GM23338 (cell line): ENCODE results near the gene FAU. TPM values are rescaled to one million over a fixed set of nuclear protein-coding genes. Genes with fewer than 3 reads are reported as not detected.

Source experiments
- ATAC-seq: fragments of 200-7000 bp; cut with Tn5 transposase; 3 replicates; pipeline ENCODE4 v1.9.1; 2020
- DNase-seq: peaks from one replicate; pipeline ENCODE4 v3.0.0-alpha.2; 2015; ENCODE audit warnings: low spot score
- H2AFZ ChIP-seq: fragments of 200-600 bp; sonication (generic); 2 replicates; pipeline ENCODE4 v1.8.0; 2016; ENCODE audit warnings: antibody characterized with exemption, mild to moderate bottlenecking, moderate library complexity
- H3F3A ChIP-seq: fragments of 200-600 bp; sonication (generic); replicated peaks from 2 replicates; pipeline ENCODE4 v1.8.0; 2017; ENCODE audit warnings: antibody characterized with exemption, mixed run types, low read depth
- H3K27ac ChIP-seq: fragments of 200-600 bp; sonication (generic); 2 replicates; pipeline ENCODE4 v1.6.1; 2016; ENCODE audit warnings: low read depth
- H3K27me3 ChIP-seq: fragments of 200-600 bp; sonication (generic); 2 replicates; pipeline ENCODE4 v1.8.0; 2016; ENCODE audit warnings: mild to moderate bottlenecking, mixed run types, moderate library complexity; ENCODE audit not compliant: insufficient read depth
- H3K36me3 ChIP-seq: fragments of 200-600 bp; sonication (generic); 2 replicates; pipeline ENCODE4 v1.8.0; 2016; ENCODE audit warnings: mild to moderate bottlenecking; ENCODE audit not compliant: insufficient read depth
- H3K4me1 ChIP-seq: fragments of 200-600 bp; sonication (generic); 2 replicates; pipeline ENCODE4 v1.8.0; 2016; ENCODE audit warnings: mild to moderate bottlenecking, moderate library complexity; ENCODE audit not compliant: insufficient read depth
- H3K4me2 ChIP-seq: fragments of 200-600 bp; sonication (generic); 2 replicates; pipeline ENCODE4 v1.7.1; 2017; ENCODE audit warnings: mixed run types
- H3K4me3 ChIP-seq: fragments of 200-600 bp; sonication (generic); 2 replicates; pipeline ENCODE4 v1.6.1; 2016; ENCODE audit warnings: mixed run types
- H3K79me2 ChIP-seq: fragments of 200-600 bp; sonication (generic); replicated peaks from 2 replicates; pipeline ENCODE4 v1.8.0; 2017; ENCODE audit warnings: mild to moderate bottlenecking; ENCODE audit not compliant: insufficient read depth
- H3K9me2 ChIP-seq: fragments of 200-600 bp; sonication (generic); 2 replicates; pipeline ENCODE4 v1.8.0; 2017; ENCODE audit not compliant: insufficient read depth
- H4K20me1 ChIP-seq: fragments of 200-600 bp; sonication (generic); replicated peaks from 2 replicates; pipeline ENCODE4 v1.8.0; 2017; ENCODE audit warnings: mild to moderate bottlenecking; ENCODE audit not compliant: insufficient read depth
- H3K27ac Mint-ChIP-seq: 2 replicates; pipeline ENCODE4 v1.8.0; 2020; ENCODE audit warnings: inconsistent platforms, mild to moderate bottlenecking, moderate library complexity, mixed read lengths
- H3K27me3 Mint-ChIP-seq: 3 replicates; pipeline ENCODE4 v1.8.0; 2022; ENCODE audit warnings: low read depth, mild to moderate bottlenecking, moderate library complexity, mixed read lengths, inconsistent platforms; ENCODE audit not compliant: insufficient read depth, poor library complexity
- H3K36me3 Mint-ChIP-seq: 3 replicates; pipeline ENCODE4 v1.8.0; 2021; ENCODE audit warnings: low read depth, mild to moderate bottlenecking, inconsistent platforms, moderate library complexity, mixed read lengths
- H3K4me1 Mint-ChIP-seq: 3 replicates; pipeline ENCODE4 v1.8.0; 2020; ENCODE audit warnings: mild to moderate bottlenecking, inconsistent platforms, mixed read lengths
- H3K4me3 Mint-ChIP-seq: 3 replicates; pipeline ENCODE4 v1.8.0; 2021; ENCODE audit warnings: moderate library complexity, mild to moderate bottlenecking, inconsistent platforms, mixed read lengths
- H3K9me3 Mint-ChIP-seq: 3 replicates; pipeline ENCODE4 v1.8.0; 2020; ENCODE audit warnings: moderate library complexity, mild to moderate bottlenecking, inconsistent platforms, mixed read lengths
- CREB1 ChIP-seq: fragments of 250-450 bp; sonication (Bioruptor Pico); IDR thresholded peaks from 2 replicates; pipeline ENCODE4 v1.5.0; 2020; ENCODE audit warnings: low read depth, mild to moderate bottlenecking, moderate library complexity
- JUNB ChIP-seq: IDR thresholded peaks from one replicate; pipeline ENCODE4 v1.6.1; 2016; ENCODE audit warnings: antibody characterized with exemption; ENCODE audit not compliant: unreplicated experiment
- NANOG ChIP-seq: IDR thresholded peaks from 2 replicates; pipeline ENCODE4 v1.6.1; 2016; ENCODE audit warnings: antibody characterized with exemption, borderline replicate concordance
- ZNF114 ChIP-seq: fragments of 250-450 bp; sonication (Bioruptor Pico); IDR thresholded peaks from 2 replicates; pipeline ENCODE4 v1.5.0; 2020; ENCODE audit warnings: mild to moderate bottlenecking, moderate library complexity
- ZNF331 ChIP-seq: fragments of 250-450 bp; sonication (Bioruptor Pico); IDR thresholded peaks from 2 replicates; pipeline ENCODE4 v1.5.0; 2020; ENCODE audit warnings: low read depth, mild to moderate bottlenecking, moderate library complexity
- polyA plus RNA-seq: library from polyadenylated mRNA; unstranded; fragments of >200 nt; fragmentation: Nextera tagmentation; extraction: Ambion mirVana; gene quantifications from 2 replicates; pipeline ENCODE4 v1.2.1, GENCODE V29; 2016
- total RNA-seq: library from RNA; depleted of rRNA; stranded (reverse); fragments of >200 nt; shearing (Covaris generic); gene quantifications from 2 replicates; pipeline ENCODE4 v1.2.3, GENCODE V29; 2014
- TF ChIP-seq, protein P1 (sequence below): IDR thresholded peaks from one replicate; pipeline ENCODE4 v1.6.1; 2018; ENCODE audit warnings: antibody characterized with exemption; ENCODE audit not compliant: unreplicated experiment
- TF ChIP-seq, protein P2 (sequence below), 2 experiments: fragments of 200-600 bp in 1 of 2; sonication (generic) in 1 of 2; conservative IDR thresholded peaks; 2 replicates each; pipeline versions ENCODE4 v1.5.1 to v1.6.1; 2016 to 2017; ENCODE audit warnings: antibody characterized with exemption in 2 of 2, low read depth in 2 of 2, mild to moderate bottlenecking in 2 of 2, moderate library complexity in 1 of 2
- TF ChIP-seq, protein P3 (sequence below): fragments of 250-450 bp; sonication (Bioruptor Pico); IDR thresholded peaks from 2 replicates; pipeline ENCODE4 v1.5.0; 2020; ENCODE audit warnings: mild to moderate bottlenecking, moderate library complexity

Gene FAU
- total and polyA plus RNA-seq, 2 experiments from 2014 or later, result 262 to 1,177 TPM

DNA sequence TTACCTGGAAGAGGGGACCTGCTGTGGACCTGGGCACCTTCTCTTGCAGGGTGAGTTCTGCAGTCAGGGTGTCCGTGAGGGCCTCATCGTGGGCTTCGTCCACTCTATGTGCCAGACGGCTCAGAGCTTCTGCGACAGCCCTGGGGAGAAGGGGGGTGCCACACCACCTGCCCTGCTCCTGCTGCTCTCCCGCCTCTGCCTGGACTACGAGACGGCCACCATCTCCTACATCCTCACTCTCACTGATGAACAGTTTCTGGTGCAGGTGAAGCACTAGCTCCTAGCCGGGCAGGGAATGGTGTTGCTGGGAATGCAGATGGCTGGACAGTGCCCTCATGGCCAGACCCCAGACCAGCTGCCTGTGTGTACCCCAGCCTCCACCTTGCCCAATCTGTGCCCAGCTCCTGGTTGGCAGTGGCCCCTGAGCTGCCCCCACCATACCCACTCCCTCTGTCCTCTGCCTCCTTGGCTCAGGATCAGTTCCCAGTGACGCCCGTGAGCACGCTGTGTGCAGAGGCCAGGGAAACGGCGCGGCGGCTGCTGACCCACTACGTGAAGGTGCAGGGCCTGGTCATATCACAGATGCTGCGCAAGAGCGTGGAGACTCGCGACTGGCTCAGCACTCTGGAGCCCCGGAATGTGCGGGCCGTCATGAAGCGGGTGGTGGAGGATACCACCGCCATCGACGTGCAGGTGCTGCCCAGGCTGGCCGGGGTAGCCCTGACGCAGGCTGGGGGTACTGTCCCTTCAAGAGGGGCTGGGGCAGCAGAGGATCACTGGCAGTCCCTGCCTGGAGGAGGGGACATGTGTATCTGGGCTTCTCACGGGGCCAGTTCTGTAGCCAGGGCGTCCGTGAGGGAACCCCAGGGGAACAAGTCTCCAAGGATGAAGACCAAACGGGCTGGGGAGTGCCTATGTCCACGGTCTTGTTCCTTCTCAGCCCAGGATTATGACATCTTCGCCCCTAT, 12.4 kb downstream of the FAU start (continued):
- TF ChIP-seq JUNB (no peak), NANOG (no peak)
- TF ChIP-seq, protein P1, sequence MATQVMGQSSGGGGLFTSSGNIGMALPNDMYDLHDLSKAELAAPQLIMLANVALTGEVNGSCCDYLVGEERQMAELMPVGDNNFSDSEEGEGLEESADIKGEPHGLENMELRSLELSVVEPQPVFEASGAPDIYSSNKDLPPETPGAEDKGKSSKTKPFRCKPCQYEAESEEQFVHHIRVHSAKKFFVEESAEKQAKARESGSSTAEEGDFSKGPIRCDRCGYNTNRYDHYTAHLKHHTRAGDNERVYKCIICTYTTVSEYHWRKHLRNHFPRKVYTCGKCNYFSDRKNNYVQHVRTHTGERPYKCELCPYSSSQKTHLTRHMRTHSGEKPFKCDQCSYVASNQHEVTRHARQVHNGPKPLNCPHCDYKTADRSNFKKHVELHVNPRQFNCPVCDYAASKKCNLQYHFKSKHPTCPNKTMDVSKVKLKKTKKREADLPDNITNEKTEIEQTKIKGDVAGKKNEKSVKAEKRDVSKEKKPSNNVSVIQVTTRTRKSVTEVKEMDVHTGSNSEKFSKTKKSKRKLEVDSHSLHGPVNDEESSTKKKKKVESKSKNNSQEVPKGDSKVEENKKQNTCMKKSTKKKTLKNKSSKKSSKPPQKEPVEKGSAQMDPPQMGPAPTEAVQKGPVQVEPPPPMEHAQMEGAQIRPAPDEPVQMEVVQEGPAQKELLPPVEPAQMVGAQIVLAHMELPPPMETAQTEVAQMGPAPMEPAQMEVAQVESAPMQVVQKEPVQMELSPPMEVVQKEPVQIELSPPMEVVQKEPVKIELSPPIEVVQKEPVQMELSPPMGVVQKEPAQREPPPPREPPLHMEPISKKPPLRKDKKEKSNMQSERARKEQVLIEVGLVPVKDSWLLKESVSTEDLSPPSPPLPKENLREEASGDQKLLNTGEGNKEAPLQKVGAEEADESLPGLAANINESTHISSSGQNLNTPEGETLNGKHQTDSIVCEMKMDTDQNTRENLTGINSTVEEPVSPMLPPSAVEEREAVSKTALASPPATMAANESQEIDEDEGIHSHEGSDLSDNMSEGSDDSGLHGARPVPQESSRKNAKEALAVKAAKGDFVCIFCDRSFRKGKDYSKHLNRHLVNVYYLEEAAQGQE, result no peak
- TF ChIP-seq, protein P2, sequence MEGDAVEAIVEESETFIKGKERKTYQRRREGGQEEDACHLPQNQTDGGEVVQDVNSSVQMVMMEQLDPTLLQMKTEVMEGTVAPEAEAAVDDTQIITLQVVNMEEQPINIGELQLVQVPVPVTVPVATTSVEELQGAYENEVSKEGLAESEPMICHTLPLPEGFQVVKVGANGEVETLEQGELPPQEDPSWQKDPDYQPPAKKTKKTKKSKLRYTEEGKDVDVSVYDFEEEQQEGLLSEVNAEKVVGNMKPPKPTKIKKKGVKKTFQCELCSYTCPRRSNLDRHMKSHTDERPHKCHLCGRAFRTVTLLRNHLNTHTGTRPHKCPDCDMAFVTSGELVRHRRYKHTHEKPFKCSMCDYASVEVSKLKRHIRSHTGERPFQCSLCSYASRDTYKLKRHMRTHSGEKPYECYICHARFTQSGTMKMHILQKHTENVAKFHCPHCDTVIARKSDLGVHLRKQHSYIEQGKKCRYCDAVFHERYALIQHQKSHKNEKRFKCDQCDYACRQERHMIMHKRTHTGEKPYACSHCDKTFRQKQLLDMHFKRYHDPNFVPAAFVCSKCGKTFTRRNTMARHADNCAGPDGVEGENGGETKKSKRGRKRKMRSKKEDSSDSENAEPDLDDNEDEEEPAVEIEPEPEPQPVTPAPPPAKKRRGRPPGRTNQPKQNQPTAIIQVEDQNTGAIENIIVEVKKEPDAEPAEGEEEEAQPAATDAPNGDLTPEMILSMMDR (conservative IDR thresholded peaks at IDR 0.05; ENCODE audit: low read depth in 2 of 2), result no peak

DNA sequence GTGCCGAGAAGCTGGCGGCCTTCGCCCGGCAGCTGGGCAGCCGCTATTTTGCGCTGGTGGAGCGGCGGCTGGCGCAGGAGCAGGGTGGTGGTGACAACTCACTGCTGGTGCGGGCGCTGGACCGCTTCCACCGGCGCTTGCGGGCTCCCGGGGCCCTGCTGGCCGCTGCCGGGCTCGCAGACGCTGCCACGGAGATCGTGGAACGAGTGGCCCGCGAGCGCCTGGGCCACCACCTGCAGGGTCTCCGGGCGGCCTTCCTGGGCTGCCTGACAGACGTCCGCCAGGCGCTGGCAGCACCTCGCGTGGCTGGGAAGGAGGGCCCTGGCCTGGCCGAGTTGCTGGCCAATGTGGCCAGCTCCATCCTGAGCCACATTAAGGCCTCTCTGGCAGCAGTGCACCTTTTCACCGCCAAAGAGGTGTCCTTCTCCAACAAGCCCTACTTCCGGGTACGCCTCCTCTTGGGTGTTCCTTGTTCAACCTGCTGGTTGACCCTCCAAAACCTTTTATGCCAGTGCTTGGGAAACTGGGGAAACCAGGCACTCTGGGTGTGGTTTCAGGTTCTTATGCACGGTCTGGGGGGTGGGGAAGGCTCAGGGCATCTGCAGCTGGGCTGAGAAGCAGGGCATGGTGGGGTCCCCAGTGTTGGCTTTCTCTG, 13.3 kb downstream of the FAU start:
- Histone ChIP-seq H3K27ac (no peak overlapping the region), H3K4me2 (no peak overlapping the region), H4K20me1 (peaks cover under 1% of the 10 kb centered on the region; the same call in 1 of the 2 replicates), H3K4me3 (no peak overlapping the region), H3K79me2 (peaks cover 20% of the 10 kb centered on the region), H3F3A (peaks cover 9% of the 10 kb centered on the region; the same call in 1 of the 2 replicates), H3K36me3 (0 out of 2 replicates have a peak, but pooled peaks cover 3% of the 10 kb centered on the region), H3K27me3 (no peaks in the 10 kb centered on the region), H3K9me2 (no peaks in the 10 kb centered on the region), H3K4me1 (peaks cover 12% of the 10 kb centered on the region), H2AFZ (no peak overlapping the region)
- ATAC-seq (no peak), DNase-seq (no peak)
- Mint-ChIP-seq H3K36me3 (peaks cover 14% of the 10 kb centered on the region; the same call in 1 of the 3 replicates), H3K4me1 (peaks cover 19% of the 10 kb centered on the region), H3K27me3 (peaks cover 23% of the 10 kb centered on the region), H3K27ac (no peak overlapping the region), H3K9me3 (peaks cover 2% of the 10 kb centered on the region; the same call in 2 of the 3 replicates), H3K4me3 (no peak overlapping the region)
- TF ChIP-seq CREB1 (CRISPR knock-in tag) (no peak), JUNB (no peak), NANOG (no peak), ZNF114 (CRISPR knock-in tag) (no peak), ZNF331 (CRISPR knock-in tag) (no peak)
- TF ChIP-seq, protein P3, sequence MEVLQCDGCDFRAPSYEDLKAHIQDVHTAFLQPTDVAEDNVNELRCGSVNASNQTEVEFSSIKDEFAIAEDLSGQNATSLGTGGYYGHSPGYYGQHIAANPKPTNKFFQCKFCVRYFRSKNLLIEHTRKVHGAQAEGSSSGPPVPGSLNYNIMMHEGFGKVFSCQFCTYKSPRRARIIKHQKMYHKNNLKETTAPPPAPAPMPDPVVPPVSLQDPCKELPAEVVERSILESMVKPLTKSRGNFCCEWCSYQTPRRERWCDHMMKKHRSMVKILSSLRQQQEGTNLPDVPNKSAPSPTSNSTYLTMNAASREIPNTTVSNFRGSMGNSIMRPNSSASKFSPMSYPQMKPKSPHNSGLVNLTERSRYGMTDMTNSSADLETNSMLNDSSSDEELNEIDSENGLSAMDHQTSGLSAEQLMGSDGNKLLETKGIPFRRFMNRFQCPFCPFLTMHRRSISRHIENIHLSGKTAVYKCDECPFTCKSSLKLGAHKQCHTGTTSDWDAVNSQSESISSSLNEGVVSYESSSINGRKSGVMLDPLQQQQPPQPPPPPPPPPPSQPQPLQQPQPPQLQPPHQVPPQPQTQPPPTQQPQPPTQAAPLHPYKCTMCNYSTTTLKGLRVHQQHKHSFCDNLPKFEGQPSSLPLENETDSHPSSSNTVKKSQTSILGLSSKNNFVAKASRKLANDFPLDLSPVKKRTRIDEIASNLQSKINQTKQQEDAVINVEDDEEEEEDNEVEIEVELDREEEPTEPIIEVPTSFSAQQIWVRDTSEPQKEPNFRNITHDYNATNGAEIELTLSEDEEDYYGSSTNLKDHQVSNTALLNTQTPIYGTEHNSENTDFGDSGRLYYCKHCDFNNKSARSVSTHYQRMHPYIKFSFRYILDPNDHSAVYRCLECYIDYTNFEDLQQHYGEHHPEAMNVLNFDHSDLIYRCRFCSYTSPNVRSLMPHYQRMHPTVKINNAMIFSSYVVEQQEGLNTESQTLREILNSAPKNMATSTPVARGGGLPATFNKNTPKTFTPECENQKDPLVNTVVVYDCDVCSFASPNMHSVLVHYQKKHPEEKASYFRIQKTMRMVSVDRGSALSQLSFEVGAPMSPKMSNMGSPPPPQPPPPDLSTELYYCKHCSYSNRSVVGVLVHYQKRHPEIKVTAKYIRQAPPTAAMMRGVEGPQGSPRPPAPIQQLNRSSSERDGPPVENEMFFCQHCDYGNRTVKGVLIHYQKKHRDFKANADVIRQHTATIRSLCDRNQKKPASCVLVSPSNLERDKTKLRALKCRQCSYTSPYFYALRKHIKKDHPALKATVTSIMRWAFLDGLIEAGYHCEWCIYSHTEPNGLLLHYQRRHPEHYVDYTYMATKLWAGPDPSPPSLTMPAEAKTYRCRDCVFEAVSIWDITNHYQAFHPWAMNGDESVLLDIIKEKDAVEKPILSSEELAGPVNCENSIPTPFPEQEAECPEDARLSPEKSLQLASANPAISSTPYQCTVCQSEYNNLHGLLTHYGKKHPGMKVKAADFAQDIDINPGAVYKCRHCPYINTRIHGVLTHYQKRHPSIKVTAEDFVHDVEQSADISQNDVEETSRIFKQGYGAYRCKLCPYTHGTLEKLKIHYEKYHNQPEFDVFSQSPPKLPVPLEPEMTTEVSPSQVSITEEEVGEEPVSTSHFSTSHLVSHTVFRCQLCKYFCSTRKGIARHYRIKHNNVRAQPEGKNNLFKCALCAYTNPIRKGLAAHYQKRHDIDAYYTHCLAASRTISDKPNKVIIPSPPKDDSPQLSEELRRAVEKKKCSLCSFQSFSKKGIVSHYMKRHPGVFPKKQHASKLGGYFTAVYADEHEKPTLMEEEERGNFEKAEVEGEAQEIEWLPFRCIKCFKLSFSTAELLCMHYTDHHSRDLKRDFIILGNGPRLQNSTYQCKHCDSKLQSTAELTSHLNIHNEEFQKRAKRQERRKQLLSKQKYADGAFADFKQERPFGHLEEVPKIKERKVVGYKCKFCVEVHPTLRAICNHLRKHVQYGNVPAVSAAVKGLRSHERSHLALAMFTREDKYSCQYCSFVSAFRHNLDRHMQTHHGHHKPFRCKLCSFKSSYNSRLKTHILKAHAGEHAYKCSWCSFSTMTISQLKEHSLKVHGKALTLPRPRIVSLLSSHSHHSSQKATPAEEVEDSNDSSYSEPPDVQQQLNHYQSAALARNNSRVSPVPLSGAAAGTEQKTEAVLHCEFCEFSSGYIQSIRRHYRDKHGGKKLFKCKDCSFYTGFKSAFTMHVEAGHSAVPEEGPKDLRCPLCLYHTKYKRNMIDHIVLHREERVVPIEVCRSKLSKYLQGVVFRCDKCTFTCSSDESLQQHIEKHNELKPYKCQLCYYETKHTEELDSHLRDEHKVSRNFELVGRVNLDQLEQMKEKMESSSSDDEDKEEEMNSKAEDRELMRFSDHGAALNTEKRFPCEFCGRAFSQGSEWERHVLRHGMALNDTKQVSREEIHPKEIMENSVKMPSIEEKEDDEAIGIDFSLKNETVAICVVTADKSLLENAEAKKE (CRISPR knock-in tag), result no peak
